GOT3 (cell line): Measurements from ENCODE around the gene GPR4.

Experiments
- DNase-seq: peaks from one replicate; lab custom pipeline; 2025; ENCODE audit warnings: mixed read lengths; lab: John Stamatoyannopoulos, UW

Gene GPR4

DNA sequence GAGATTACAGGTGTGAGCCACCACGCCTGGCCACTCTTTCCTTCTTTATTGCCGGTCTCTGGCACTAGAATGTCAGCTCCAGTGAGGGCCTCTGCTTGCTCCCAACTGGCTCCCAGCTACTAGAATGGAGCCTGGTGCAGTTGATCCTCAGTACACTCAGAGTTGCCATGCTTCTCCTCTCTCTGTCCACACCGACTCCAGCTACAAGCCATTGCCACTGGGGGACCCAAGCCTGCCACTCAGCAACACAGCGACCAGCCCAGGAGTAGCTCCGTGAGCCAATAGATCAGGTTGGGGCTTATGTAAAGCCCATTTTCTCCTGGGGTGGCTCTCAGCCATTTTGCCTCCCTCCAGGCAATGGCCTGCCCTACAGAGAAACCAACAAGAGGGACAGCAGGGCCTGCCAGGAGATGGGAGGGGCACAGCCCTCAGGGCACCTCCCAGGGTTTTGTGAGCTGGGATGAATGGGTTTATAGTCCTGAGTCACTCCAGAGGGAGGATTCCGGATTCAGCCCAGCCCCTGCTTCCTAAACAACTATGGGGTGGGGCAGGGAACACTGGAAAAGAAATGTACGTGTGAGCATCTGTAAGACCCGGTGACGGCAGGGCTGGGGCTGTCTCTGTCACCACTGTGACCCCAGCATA, 53.9 kb downstream of the GPR4 start:
- no peak for DNase-seq

DNA sequence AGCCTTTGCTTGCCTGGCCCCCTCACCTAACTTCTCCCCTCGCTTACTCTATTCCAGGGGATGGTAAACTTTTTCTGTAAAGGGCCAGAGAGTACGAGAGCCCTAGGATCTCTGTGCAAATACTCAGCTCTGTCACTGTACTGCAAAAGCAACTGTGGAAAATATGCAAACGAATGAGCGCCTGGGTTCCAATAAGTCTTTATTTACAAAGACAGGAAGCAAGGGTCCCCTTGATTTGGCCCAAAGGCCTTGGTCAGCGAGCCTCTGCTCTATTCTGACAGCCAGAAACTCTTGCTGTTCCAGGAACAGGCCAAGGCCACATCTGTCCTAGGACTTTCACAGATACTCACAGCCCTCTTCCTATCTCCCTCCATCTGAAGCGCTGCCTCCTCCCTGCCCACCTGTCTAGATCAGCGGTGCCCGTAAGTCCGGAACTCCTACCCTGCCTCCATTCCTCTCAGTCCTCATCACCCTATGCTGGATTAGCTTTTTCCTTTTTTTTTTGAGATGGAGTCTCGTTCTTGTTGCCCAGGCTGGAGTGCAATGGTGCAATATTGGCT, 54.7 kb downstream of the GPR4 start:
- DNase-seq = no peak

DNA sequence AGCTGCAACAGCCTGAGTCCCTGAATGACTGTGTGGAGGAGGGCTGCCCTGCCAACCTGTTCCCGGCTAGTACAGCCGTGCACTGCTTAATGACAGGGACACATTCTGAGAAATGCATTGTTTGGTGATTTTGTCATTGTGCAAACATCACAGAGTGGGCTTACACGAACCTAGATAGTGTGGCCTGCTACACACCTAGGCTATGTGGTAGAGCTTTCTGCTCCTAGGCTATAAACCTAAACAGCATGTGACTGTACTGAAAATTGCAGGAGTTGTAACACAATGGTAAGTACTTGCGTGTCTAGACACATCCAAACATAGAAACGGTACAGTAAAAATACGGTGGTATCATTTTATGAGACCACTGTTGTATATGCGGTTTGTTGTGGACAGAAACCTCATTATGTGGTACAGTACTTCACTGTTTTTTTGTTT, 59.8 kb downstream of the GPR4 start:
- no peak for DNase-seq
